HCEC 1CT (cell line): ENCODE results near the gene FZR1.

Experiments
- DNase-seq: peaks from one replicate; pipeline ENCODE4 v3.0.0-alpha.2; 2017

The FZR1 gene

DNA sequence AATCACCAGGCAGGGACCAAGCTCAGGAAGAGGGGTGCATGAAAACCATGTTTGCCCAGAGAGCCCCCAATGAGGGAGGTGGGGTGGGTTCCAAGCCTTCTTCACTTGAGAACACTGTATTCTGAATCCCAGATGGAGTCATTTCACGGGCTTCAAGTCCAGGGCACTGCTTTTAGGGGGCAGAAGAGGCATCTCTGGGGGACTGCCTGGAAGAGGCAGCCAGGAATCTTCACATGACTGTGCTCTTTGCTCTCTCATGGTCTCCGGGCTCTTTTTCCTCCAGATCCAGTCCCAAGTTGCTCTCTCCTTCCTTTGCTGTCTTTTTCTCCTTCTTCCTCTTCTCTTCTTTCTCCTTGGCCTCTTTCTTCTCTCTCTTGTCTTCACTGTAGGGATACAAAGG, 31.5 kb upstream of the FZR1 start:
- DNase-seq = no peak

GRCh38 chr19:3475449-3475848, 30.7 kb upstream of the FZR1 start:
- DNase-seq = no peak

GRCh38 chr19:3476830-3477229, 29.3 kb upstream of the FZR1 start:
- no peak for DNase-seq

DNA sequence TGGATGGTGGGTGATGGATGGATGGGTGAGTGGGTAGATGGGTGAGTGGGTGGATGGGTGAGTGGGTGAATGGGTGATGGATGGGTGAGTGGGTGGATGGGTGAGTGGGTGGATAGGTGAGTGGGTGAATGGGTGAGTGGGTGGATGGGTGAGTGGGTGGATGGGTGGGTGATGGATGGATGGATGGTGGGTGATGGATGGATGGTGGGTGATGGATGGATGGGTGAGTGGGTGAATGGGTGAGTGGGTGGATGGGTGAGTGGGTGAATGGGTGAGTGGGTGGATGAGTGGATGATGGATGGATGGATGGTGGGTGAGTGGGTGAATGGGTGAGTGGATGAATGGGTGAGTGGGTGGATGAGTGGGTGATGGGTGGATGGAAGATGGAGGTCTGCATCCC, 28.6 kb upstream of the FZR1 start:
- no peak for DNase-seq

DNA sequence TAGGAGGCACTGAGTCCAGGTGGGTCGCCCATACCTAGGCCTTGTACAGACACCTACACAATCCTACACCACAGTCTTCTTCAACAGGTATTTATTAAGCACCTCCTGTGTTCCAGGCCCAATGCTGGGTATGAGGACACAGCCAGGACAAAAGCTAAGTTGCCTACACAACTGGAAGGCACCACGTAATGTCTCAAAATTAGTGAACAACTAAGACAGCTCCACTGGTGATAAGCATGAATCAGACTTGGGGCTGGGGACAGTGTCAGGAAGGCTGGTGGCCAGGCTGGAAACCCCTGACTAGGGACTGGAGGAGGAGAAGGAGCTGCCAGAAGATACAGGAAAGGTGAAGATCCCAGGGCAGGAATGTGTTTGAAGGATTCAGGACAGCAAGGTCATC, 28.2 kb upstream of the FZR1 start:
- DNase-seq = no peak

DNA sequence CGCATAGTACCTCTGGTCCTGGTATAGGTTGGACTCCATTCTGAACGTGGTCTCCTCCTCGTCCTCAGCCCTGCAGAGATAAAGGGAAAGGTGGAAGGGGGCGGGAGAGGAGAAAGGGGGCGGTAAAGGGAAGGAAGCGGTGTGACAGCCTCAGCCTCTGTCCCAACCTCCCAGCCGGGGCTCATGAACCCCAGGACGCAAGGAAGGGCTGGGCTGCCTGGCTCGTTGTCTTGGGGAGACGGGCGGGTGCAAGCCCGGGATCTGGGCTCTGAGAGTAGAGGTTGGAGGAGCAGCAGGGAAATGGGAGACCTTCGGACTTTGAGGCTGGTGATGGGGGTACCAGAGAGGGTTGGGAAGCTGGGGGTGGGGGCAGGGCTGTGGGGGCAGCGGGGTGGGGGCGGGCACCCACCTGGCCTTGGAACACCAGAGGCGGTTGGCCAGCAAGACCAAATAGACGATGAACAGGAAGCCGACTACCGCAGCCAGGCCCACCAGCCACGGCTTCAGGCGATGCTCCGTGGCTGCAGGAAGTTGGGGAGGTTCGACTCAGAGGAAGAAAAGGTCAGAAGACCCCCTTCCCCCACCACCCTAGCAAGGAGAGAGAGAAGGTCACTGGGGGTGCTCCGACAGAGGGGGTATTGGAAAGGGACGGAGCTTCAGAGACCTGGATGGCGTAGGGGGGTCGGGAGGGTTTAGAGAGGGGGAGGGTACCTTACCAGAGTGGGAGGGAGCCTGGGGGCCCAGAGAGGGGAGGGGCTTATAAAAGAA, 27.5 kb upstream of the FZR1 start:
- DNase-seq = no peak

- DNase-seq = no peak
Measured at GRCh38 chr19:3479177-3479833, 26.8 kb upstream of the FZR1 start.

DNA sequence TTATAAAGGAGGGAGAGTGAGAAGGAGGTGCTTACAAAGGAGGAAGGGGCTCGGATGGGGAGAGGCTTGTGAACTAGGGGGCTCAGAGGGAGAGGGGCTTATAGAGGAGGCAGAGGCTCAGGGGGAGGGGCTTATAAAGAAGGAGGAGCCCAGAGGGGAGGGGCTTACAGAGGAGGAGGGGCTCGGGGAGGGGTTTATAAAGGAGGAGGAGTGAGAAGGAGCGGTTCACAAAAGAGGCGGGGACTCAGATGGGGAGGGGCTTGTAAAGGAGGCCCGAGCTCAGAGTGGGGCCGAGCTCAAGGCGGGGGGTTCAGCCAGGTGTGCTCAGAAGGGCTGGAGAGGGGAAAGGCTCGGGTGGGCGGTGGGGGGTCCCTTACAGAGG, 26.3 kb upstream of the FZR1 start:
- DNase-seq = no peak

- DNase-seq = no peak
Measured at GRCh38 chr19:3480383-3481091, 25.6 kb upstream of the FZR1 start, which contains the start of gene SMIM24. Gene SMIM24, minus strand, starts transcription at chr19:3480525. Its CDS starts 62 bp downstream, at chr19:3480463.

DNA sequence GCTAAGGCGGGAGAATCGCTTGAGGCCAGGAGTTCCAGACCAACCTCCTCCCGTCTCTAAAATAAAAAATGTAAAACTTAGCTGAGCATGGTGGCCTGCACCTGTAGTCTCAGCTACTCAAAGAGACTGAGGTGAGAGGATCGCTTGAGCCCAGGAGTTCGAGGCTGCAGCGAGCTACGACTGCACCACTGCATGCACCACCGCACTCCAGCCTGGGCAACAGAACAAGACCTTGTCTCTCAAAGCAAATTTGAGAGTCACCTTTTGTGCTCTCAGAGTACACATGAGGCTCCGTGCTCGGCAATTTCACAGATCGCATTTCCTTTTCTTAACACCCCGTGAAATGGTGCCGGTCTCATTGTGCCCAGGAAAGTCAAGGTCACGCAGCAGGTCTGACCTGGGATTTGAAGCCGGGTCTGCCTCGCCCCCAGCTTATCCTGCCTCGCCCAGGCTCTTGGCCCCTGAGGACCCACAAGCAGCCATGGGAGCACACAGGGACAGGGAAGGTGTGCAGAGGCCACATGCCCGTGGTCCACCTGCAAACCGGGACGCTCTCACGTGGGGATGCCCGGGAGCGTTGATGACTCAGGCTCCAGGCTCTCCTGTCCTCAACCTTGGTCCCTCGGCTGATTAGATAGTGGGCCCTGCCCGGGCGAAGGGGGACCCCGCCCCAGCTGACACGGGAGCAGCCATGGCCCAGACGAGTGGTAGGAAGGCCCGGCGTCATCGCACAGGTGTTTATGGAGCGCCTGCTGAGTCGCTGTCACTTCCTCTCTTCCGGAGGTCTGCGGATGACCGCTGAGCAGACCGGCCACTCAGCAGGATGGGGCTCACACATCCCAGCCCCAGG, 24.6 kb upstream of the FZR1 start:
- DNase-seq = no peak

DNA sequence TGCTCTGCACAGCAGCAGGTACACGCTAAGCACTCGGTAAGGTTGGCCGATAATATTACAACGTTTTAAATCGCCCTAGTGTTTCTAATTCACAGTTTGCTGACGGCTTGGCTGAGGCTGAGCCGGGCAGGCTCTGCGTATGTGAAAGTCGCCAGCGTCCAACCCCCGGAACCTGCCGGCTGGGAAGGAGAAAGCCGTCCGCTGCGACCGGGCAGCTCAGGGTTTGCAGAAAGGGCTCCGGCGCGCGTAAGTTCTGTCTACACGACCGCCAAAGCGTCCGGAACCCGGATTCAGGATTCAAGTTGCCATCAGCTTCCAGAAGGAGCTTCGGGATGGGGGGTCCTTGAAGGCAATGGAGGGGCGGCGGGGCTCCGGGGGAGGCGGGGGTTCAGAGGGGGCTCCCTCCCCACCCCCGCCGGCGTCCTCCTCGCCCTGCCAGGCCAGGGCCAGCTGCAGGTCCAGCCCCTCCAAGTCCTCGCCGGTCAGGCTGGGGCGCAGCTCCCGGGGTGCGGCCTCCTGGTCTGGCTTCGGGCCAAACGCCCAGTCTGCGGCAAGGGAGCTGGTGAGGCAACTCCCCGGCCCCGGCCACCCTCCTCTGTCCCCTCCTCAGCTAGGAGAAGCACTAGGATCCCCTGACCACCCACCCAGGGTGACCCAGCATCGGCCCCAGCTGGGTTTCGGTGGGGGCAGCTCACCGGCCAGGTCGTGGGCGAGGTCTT, 23.4 kb upstream of the FZR1 start:
- DNase-seq = no peak

DNA sequence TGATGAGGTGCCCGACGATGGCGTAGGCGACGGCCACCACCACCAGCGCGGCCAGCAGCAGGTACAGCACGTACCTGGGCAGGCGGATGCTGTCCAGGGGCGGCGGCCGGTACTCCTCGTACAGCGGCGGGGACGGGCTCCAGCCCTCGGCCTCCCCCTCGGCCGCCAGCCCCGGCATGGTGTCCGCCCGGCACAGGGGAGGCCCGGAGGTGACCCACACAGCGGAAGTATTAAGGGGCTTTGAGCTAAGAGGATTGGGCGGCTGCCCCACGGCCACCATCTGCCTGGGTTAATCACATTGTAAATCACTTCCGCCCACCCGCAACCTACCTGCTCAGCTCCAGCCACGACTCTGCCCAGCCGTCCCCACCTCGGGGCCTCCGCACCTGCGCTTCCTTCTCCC, 22.9 kb upstream of the FZR1 start, which contains the start of gene SMIM44:
SMIM44 (minus strand) TSS at position 216 of the 403 bp plus-strand sequence; CDS start at position 178, 38 bp downstream.
- no peak for DNase-seq

DNA sequence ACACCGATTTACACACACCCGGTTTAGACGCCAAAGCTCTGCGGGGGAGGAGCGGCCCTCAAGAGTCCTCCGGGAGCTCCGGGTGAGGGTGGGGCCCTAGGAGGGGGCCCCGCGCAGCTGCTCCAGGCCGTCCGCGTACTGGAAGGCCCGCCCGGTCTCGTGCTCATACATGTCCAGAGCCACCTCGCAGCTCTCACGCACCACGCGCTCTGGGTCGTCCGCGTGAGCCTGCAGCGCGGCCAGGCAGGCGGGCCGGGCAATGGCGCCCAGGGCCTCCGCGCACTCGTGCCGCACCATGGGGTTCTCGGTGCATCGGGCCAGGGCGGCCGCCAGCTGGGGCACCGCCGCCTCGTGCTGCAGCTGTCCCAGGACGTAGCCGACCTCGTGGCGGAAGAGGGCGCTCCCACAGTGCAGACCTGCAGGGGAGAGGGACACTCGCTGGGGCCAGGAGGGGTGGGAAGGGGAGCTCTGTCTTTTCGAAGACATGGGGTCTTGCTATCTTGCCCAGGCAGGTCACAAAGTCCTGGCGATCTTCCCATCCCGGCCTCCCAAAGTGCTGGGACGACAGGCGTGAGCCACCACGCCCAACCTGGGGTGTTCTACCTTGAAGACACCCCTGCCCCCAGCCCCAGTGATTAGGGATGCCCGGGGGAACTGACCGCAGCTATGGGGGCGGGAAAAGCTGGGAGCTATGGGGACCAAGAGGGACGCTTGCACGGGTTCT, 14.6 kb upstream of the FZR1 start:
- DNase-seq = no peak

GRCh38 chr19:3492131-3492839, 13.8 kb upstream of the FZR1 start:
- no peak for DNase-seq

- DNase-seq = no peak
Measured at GRCh38 chr19:3492919-3493318, 13.2 kb upstream of the FZR1 start.

- DNase-seq = no peak
Measured at GRCh38 chr19:3493651-3494050, 12.5 kb upstream of the FZR1 start.

DNA sequence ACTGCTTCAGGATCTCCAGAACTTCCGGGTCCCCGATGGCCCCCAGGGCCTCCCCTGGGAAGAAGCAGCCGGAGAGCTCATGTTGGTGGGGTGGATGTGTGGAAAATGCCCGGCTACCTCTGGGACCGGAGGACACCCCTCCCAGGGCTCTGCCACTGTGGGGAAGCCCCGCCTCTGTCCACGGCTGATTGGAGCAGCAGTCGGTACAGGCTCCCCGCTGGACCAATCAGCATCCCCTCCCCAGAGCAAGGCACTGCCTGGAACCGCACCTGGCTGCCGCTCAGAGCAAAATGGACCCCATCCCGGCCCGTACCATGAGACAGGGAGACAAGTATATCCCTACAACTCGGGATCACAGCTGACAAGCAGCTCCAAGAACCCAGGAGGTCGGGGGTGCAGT, 12.1 kb upstream of the FZR1 start:
- no peak for DNase-seq

DNA sequence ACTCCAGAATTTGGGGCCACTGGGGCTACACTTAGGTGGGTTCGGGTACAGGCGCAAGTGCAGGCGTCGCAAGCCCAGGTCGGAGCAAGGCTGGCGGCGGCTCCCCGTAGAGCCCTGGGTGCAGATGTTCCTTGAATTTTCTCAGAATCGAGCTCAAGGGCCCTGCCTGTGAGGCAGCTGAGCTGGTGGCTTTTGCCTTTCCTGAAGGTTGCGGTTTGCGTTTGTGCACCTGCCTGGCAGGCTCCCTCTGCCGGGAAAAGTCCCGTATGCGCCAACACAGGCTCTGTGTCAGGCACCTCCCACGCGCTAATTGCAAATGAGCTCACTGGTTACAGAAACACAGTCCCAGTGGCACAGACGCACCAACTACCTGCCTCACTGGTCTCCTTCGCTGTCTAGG, 11.6 kb upstream of the FZR1 start:
- DNase-seq = no peak

- no peak for DNase-seq
Measured at GRCh38 chr19:3496392-3497273, 9.5 kb upstream of the FZR1 start.
